H1 (cell line): ENCODE data around the gene CACNA1D. TPM values are rescaled to one million over a fixed set of nuclear protein-coding genes. Genes with fewer than 3 reads are reported as not detected.

ENCODE experiments used
- CTCF ChIA-PET: fragments of 300-600 bp; sonication (Branson Sonifier 250); formaldehyde crosslinking; loops from one replicate; lab custom pipeline; 2021; ENCODE audit not compliant: partially characterized antibody; lab: Charles Lee
- POLR2A ChIA-PET: fragments of 300-600 bp; sonication (Branson Sonifier 250); formaldehyde crosslinking; loops from one replicate; lab custom pipeline; 2021; ENCODE audit warnings: inconsistent platforms; ENCODE audit not compliant: partially characterized antibody; lab: Charles Lee
- DNase-seq, 2 experiments: peaks; one replicate each; pipeline versions ENCODE4 v3.0.0 to v3.0.0-alpha.2; 2010 to 2022; ENCODE audit warnings: low spot score in 2 of 2, low read depth in 1 of 2, mixed read lengths in 1 of 2
- FAIRE-seq: peaks from 2 replicates; lab custom pipeline; 2011; peaks lifted over from hg19 to GRCh38; lab: Jason Lieb, UNC
- H2AFZ ChIP-seq: 2 replicates; pipeline ENCODE4 v1.8.1; 2012; ENCODE audit warnings: low read length, inconsistent platforms
- H2AK5ac ChIP-seq: 2 replicates; pipeline ENCODE4 v1.6.1; 2013; ENCODE audit warnings: low read depth, low read length
- H2BK120ac ChIP-seq: replicated peaks from 2 replicates; pipeline ENCODE3; 2013; ENCODE audit warnings: low read depth, low read length, inconsistent platforms
- H2BK12ac ChIP-seq: 2 replicates; pipeline ENCODE4 v1.6.1; 2013; ENCODE audit warnings: low read depth, low read length
- H2BK15ac ChIP-seq: 2 replicates; pipeline ENCODE4 v1.6.1; 2013; ENCODE audit warnings: low read length
- H2BK20ac ChIP-seq: 2 replicates; pipeline ENCODE4 v1.6.1; 2013; ENCODE audit warnings: low read length
- H2BK5ac ChIP-seq: 2 replicates; pipeline ENCODE4 v1.6.1; 2013; ENCODE audit warnings: low read depth, low read length
- H3K14ac ChIP-seq: 2 replicates; pipeline ENCODE4 v1.6.1; 2013; ENCODE audit warnings: inconsistent platforms; ENCODE audit not compliant: insufficient read length
- H3K18ac ChIP-seq: 2 replicates; pipeline ENCODE4 v1.6.1; 2013; ENCODE audit warnings: low read length; ENCODE audit errors: extremely low read depth
- H3K23ac ChIP-seq: 2 replicates; pipeline ENCODE4 v1.6.1; 2013; ENCODE audit warnings: inconsistent platforms; ENCODE audit not compliant: insufficient read length
- H3K23me2 ChIP-seq: 2 replicates; pipeline ENCODE4 v1.6.1; 2013; ENCODE audit warnings: low read depth, low read length
- H3K27ac ChIP-seq: 2 replicates; pipeline ENCODE4 v1.6.1; 2011; ENCODE audit warnings: low read depth, low read length, inconsistent platforms
- H3K27me3 ChIP-seq, 4 experiments: replicated peaks in 1 of 4; 1 replicate in 1 of 4; 2 replicates in 3 of 4; pipeline versions ENCODE4 v1.6.1 to v1.8.1; 2011 to 2013; ENCODE audit warnings: low read length in 3 of 4, mild to moderate bottlenecking in 3 of 4, inconsistent platforms in 2 of 4, mixed read lengths in 2 of 4, moderate library complexity in 1 of 4; ENCODE audit not compliant: control insufficient read depth in 3 of 4, insufficient read depth in 3 of 4; ENCODE audit errors: extremely low read depth in 1 of 4
- H3K36me3 ChIP-seq, 4 experiments: 2 replicates each; pipeline versions ENCODE4 v1.6.1 to v1.8.1; 2011 to 2013; ENCODE audit warnings: mild to moderate bottlenecking in 4 of 4, low read length in 3 of 4, moderate library complexity in 2 of 4, control low read depth in 1 of 4, inconsistent platforms in 1 of 4; ENCODE audit not compliant: insufficient read depth in 4 of 4, control insufficient read depth in 2 of 4
- H3K4ac ChIP-seq: replicated peaks from 2 replicates; pipeline ENCODE3; 2013; ENCODE audit warnings: low read length, low read depth, mixed read lengths, inconsistent platforms; ENCODE audit not compliant: insufficient read length
- H3K4me1 ChIP-seq, 4 experiments: replicated peaks in 1 of 4; 1 replicate in 1 of 4; 2 replicates in 3 of 4; pipeline versions ENCODE4 v1.6.1 to v1.8.1; 2011 to 2013; ENCODE audit warnings: low read length in 3 of 4, inconsistent platforms in 2 of 4, mixed read lengths in 1 of 4; ENCODE audit not compliant: insufficient read depth in 4 of 4, control insufficient read depth in 3 of 4
- H3K4me2 ChIP-seq, 2 experiments: 2 replicates each; pipeline versions ENCODE4 v1.6.1 to v1.8.1; 2011 to 2013; ENCODE audit warnings: low read depth in 2 of 2, low read length in 2 of 2, control low read depth in 1 of 2, inconsistent platforms in 1 of 2, mild to moderate bottlenecking in 1 of 2; ENCODE audit not compliant: insufficient read depth in 1 of 2
- H3K4me3 ChIP-seq, 4 experiments: fragments of 200-600, 300-600 bp in 1 of 4; sonication (generic), shearing (Covaris generic), sonication (Bioruptor Twin) in 1 of 4; 2 replicates each; pipeline versions ENCODE4 v1.5.1 to v1.8.1; 2011 to 2016; ENCODE audit warnings: low read length in 4 of 4, low read depth in 3 of 4, control low read depth in 2 of 4, inconsistent platforms in 2 of 4, mild to moderate bottlenecking in 2 of 4, mixed read lengths in 1 of 4, moderate library complexity in 1 of 4; ENCODE audit not compliant: insufficient read depth in 2 of 4; ENCODE audit errors: extremely low read depth in 1 of 4
- H3K56ac ChIP-seq: replicated peaks from 2 replicates; pipeline ENCODE3; 2013; ENCODE audit warnings: low read depth, mild to moderate bottlenecking, mixed read lengths, low read length, inconsistent platforms; ENCODE audit not compliant: insufficient read length
- H3K79me1 ChIP-seq: 2 replicates; pipeline ENCODE4 v1.6.1; 2013; ENCODE audit warnings: low read depth, low read length, control low read depth
- H3K79me2 ChIP-seq, 2 experiments: 2 replicates each; pipeline versions ENCODE4 v1.6.1 to v1.8.1; 2012 to 2013; ENCODE audit warnings: low read length in 2 of 2, mild to moderate bottlenecking in 2 of 2, inconsistent platforms in 1 of 2; ENCODE audit not compliant: insufficient read depth in 2 of 2, control insufficient read depth in 1 of 2
- H3K9ac ChIP-seq, 4 experiments: replicated peaks in 1 of 4; 1 replicate in 1 of 4; 2 replicates in 3 of 4; pipeline versions ENCODE4 v1.6.1 to v1.8.1; 2011 to 2013; ENCODE audit warnings: low read depth in 3 of 4, low read length in 3 of 4, control low read depth in 2 of 4, mild to moderate bottlenecking in 2 of 4, moderate library complexity in 2 of 4, inconsistent platforms in 1 of 4; ENCODE audit errors: extremely low read depth in 1 of 4
- H3K9me3 ChIP-seq, 2 experiments: 2 replicates each; pipeline versions ENCODE4 v1.6.1 to v1.8.1; 2012 to 2013; ENCODE audit warnings: mild to moderate bottlenecking in 2 of 2, moderate library complexity in 2 of 2, control low read depth in 1 of 2, inconsistent platforms in 1 of 2, low read depth in 1 of 2, low read length in 1 of 2, mixed read lengths in 1 of 2; ENCODE audit not compliant: insufficient read depth in 2 of 2
- H4K20me1 ChIP-seq, 2 experiments: replicated peaks in 1 of 2; 2 replicates each; pipeline versions ENCODE3 to v1.8.1; 2011 to 2013; ENCODE audit warnings: inconsistent platforms in 2 of 2, low read length in 2 of 2, mild to moderate bottlenecking in 1 of 2; ENCODE audit not compliant: insufficient read depth in 2 of 2, control insufficient read depth in 1 of 2
- H4K5ac ChIP-seq: 2 replicates; pipeline ENCODE4 v1.6.1; 2013; ENCODE audit warnings: low read length, low read depth, mixed read lengths, inconsistent platforms; ENCODE audit not compliant: insufficient read length
- H4K8ac ChIP-seq: 2 replicates; pipeline ENCODE4 v1.8.0; 2013; ENCODE audit warnings: mild to moderate bottlenecking, moderate library complexity, low read length, inconsistent platforms; ENCODE audit not compliant: insufficient read depth; ENCODE audit errors: extremely low read depth
- H4K91ac ChIP-seq: replicated peaks from 2 replicates; pipeline ENCODE3; 2013; ENCODE audit warnings: low read length, mixed read lengths, inconsistent platforms; ENCODE audit not compliant: insufficient read length
- CHD1 ChIP-seq: IDR thresholded peaks from 2 replicates; pipeline ENCODE4 v1.6.1; 2012; ENCODE audit warnings: low read depth, low read length, improper control_type of control experiment
- CREB1 ChIP-seq: IDR thresholded peaks from 2 replicates; pipeline ENCODE4 v1.6.1; 2012; ENCODE audit warnings: inconsistent platforms
- CTBP2 ChIP-seq: IDR thresholded peaks from 2 replicates; pipeline ENCODE4 v1.7.0; 2011; ENCODE audit warnings: borderline replicate concordance, mild to moderate bottlenecking, moderate library complexity, mixed read lengths, low read length; ENCODE audit not compliant: insufficient read depth, insufficient read length
- EZH2 ChIP-seq: fragments of 200-600 bp; sonication (generic); IDR thresholded peaks from 2 replicates; pipeline ENCODE4 v1.7.1; 2012; ENCODE audit warnings: low read depth, mild to moderate bottlenecking, moderate library complexity, low read length, inconsistent platforms; ENCODE audit not compliant: severe bottlenecking
- KDM5A ChIP-seq: fragments of 200-600 bp; IDR thresholded peaks from 2 replicates; pipeline ENCODE4 v1.7.1; 2012; ENCODE audit warnings: mild to moderate bottlenecking, low read length, inconsistent platforms, mixed read lengths
- POLR2AphosphoS5 ChIP-seq: IDR thresholded peaks from 2 replicates; pipeline ENCODE4 v1.6.1; 2011; ENCODE audit warnings: low read depth, low read length
- RFX5 ChIP-seq: IDR thresholded peaks from 2 replicates; pipeline ENCODE4 v1.6.1; 2011; ENCODE audit warnings: low read depth, low read length, improper control_type of control experiment, borderline replicate concordance
- SAP30 ChIP-seq: fragments of 300-600 bp; sonication (generic); IDR thresholded peaks from 2 replicates; pipeline ENCODE4 v1.7.1; 2012; ENCODE audit warnings: low read length, moderate library complexity, mild to moderate bottlenecking, inconsistent platforms; ENCODE audit not compliant: insufficient read depth, insufficient replicate concordance
- TEAD4 ChIP-seq: IDR thresholded peaks from 2 replicates; pipeline ENCODE4 v1.6.1; 2012; ENCODE audit warnings: low read depth, low read length, inconsistent platforms, mixed read lengths
- WGBS, 2 experiments: shearing (Covaris generic) in 1 of 2; methylation state at CpG; one replicate each; pipeline versions ENCODE4 v1.1.6 to v1.1.7; 2013 to 2015; ENCODE audit warnings: low lambda C conversion rate in 2 of 2, mixed read lengths in 2 of 2, inconsistent platforms in 1 of 2, low coverage in 1 of 2, missing lambda C conversion rate in 1 of 2; ENCODE audit not compliant: insufficient replicate concordance in 2 of 2, insufficient coverage in 1 of 2, insufficient read length in 1 of 2; ENCODE audit errors: extremely low coverage in 1 of 2, missing lambda C conversion rate in 1 of 2; 5-methylcytosine and 5-hydroxymethylcytosine counted together
- polyA plus RNA-seq, 7 experiments: library from polyadenylated mRNA; depleted of rRNA in 3 of 7; stranded (reverse) in 5 of 7; unstranded in 2 of 7; fragments of >200 nt in 5 of 7; fragments of 200-250 nt in 2 of 7; gene quantifications; 1 replicate in 5 of 7; 2 replicates in 1 of 7; 4 replicates in 1 of 7; pipeline versions ENCODE4 v1.2.1 to v1.2.3, GENCODE V29; 2011 to 2013; ENCODE audit warnings: missing spikeins in 2 of 7, mixed read lengths in 2 of 7
- total RNA-seq: library from RNA; stranded (reverse); fragmentation: NEBNext Ultra II Directional; extraction: Animal tissue kit (Norgen Biotek cat#: 25700); gene quantifications from 2 replicates; pipeline ENCODE4 v1.2.1, GENCODE V29; 2021
- TF ChIP-seq, protein P1 (sequence below), 3 experiments: IDR thresholded peaks; 1 replicate in 2 of 3; 2 replicates in 1 of 3; pipeline versions ENCODE4 v1.5.1 to v1.6.1; 2011; ENCODE audit warnings: low read length in 3 of 3, mild to moderate bottlenecking in 3 of 3, inconsistent platforms in 2 of 3, low read depth in 1 of 3, moderate library complexity in 1 of 3; ENCODE audit not compliant: insufficient read depth in 1 of 3; ENCODE audit errors: control extremely low read depth in 1 of 3

CACNA1D gene
- total and polyA plus RNA-seq, 2 of the 8 experiments (the other 6 are each of a cell fraction or from before 2014, with no cell fraction given): 2.0 to 2.9 TPM

DNA sequence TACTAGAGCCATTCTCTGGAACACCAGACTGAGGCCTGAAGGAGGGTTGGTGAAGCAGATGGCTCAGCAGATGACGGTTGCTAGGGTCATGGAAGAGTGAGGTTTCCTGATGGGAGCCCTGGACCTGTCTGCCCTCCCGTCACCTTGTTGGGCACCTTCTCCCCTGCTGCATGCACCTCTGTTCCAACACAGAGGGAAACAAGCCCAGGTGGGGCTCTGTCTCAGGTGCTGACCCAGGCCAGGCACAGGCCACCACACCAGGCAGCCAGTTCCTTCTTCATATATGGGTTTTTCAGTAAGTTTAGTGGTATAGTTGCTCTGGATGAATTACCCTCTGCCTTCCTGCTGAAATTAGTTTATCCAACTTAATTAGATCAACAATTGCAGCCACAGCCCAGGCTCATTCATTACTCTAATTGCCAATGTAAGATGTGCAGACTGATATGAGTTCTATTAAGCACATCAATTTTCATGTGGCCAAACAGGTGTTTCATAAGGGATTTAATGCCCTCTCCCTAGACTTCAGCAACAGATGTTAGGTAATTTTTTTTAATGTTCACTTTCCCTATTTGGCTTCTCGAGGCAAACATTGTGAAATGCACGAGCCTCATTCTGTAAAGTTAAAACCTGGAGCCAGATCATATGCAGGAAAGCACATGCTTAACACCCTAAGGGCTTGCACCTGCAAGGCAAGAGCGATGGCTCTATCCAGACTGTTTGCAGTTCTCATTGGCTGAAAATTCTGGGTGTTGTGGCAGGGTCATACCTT lies 177.0 kb downstream of the CACNA1D start:
- ChIA-PET POLR2A (no interaction called here), CTCF (interaction anchor here (1.0 to 8.1 kb wide), 7 partner anchors 9 to 39 kb away, joined by 4 to 46 read pairs (median 7); no protein-coding TSS in a partner anchor)
- Histone ChIP-seq H3K23me2 (peaks cover 3% of the 10 kb centered on the region; the same call in 1 of the 2 replicates), H3K4me2 (no peak overlapping the region), H3K56ac (no peak overlapping the region), H3K27me3 (no peaks in the 10 kb centered on the region), H2BK15ac (no peak overlapping the region), H3K23ac (no peak overlapping the region), H3K27ac (no peak overlapping the region), H3K4me1 (no peaks in the 10 kb centered on the region), H3K9me3 (no peaks in the 10 kb centered on the region), H3K14ac (no peak overlapping the region), H3K4me3 (no peak overlapping the region), H3K18ac (no peak overlapping the region), H4K8ac (no peak overlapping the region), H2AK5ac (no peak overlapping the region), H4K91ac (no peak overlapping the region), H3K9ac (no peak overlapping the region), H3K4ac (no peak overlapping the region), H2AFZ (no peak overlapping the region), H2BK12ac (no peak overlapping the region), H4K20me1 (no peaks in the 10 kb centered on the region), H4K5ac (no peak overlapping the region), H2BK120ac (no peak overlapping the region), H3K79me1 (no peaks in the 10 kb centered on the region), H2BK5ac (no peak overlapping the region), H3K79me2 (no peaks in the 10 kb centered on the region), H3K36me3 (no peaks in the 10 kb centered on the region), H2BK20ac (no peak overlapping the region)
- 85% methylated on average over 5 of the region's 5 CpGs; no CpG with 5 or more reads in 1 of the 2 experiments for WGBS, 2 experiments
- DNase-seq (no peak), FAIRE-seq (no peak)
- no peak for TF ChIP-seq RFX5
- no peak for TF ChIP-seq CHD1
- no peak for TF ChIP-seq EZH2
- TF ChIP-seq KDM5A: no peak
- no peak for TF ChIP-seq SAP30
- TF ChIP-seq TEAD4: no peak
- no peak for TF ChIP-seq CREB1
- no peak for TF ChIP-seq CTBP2
- TF ChIP-seq, protein P1, sequence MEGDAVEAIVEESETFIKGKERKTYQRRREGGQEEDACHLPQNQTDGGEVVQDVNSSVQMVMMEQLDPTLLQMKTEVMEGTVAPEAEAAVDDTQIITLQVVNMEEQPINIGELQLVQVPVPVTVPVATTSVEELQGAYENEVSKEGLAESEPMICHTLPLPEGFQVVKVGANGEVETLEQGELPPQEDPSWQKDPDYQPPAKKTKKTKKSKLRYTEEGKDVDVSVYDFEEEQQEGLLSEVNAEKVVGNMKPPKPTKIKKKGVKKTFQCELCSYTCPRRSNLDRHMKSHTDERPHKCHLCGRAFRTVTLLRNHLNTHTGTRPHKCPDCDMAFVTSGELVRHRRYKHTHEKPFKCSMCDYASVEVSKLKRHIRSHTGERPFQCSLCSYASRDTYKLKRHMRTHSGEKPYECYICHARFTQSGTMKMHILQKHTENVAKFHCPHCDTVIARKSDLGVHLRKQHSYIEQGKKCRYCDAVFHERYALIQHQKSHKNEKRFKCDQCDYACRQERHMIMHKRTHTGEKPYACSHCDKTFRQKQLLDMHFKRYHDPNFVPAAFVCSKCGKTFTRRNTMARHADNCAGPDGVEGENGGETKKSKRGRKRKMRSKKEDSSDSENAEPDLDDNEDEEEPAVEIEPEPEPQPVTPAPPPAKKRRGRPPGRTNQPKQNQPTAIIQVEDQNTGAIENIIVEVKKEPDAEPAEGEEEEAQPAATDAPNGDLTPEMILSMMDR (IDR thresholded peaks at IDR 0.05; ENCODE audit: control extremely low read depth in 1 of 3, insufficient read depth in 1 of 3, low read depth in 1 of 3, low read length in 3 of 3): no peak
- TF ChIP-seq POLR2AphosphoS5: no peak
